Type B pancreatic cell (in vitro differentiated cells): ENCODE results near the gene HELQ. TPM values are rescaled to one million over a fixed set of nuclear protein-coding genes. Genes with fewer than 3 reads are reported as not detected.

Experiments used
- DNase-seq: peaks from one replicate; pipeline ENCODE4 v3.0.0; 2021; ENCODE audit warnings: mixed read lengths; ENCODE audit not compliant: unreplicated experiment; ENCODE audit errors: extremely low spot score
- H3K27ac Mint-ChIP-seq: 2 replicates; pipeline ENCODE4 v1.8.0; 2021; ENCODE audit warnings: mild to moderate bottlenecking, mixed read lengths
- H3K27me3 Mint-ChIP-seq: 2 replicates; pipeline ENCODE4 v1.8.0; 2021; ENCODE audit warnings: mixed read lengths
- H3K36me3 Mint-ChIP-seq: 2 replicates; pipeline ENCODE4 v1.8.0; 2021; ENCODE audit warnings: mixed read lengths
- H3K4me1 Mint-ChIP-seq: one replicate; pipeline ENCODE4 v1.8.0; 2021; ENCODE audit warnings: mixed read lengths; ENCODE audit not compliant: unreplicated experiment
- H3K4me3 Mint-ChIP-seq: 2 replicates; pipeline ENCODE4 v1.8.0; 2021; ENCODE audit warnings: mild to moderate bottlenecking, mixed read lengths
- H3K9me3 Mint-ChIP-seq: 2 replicates; pipeline ENCODE4 v1.8.0; 2021; ENCODE audit warnings: mixed read lengths
- CTCF ChIP-seq: fragments of 200-600 bp; sonication (generic); conservative IDR thresholded peaks from 2 replicates; pipeline ENCODE4 v1.5.0; 2021; ENCODE audit warnings: antibody characterized with exemption, mild to moderate bottlenecking
- total RNA-seq: library from RNA; stranded (reverse); gene quantifications from 2 replicates; pipeline ENCODE4 v1.2.1, GENCODE V29; 2021; ENCODE audit warnings: low replicate concordance

Gene HELQ
- total RNA-seq, 1 donor from 2014 or later: 18.0 TPM

- Mint-ChIP-seq H3K4me3 (no peak overlapping the region), H3K9me3 (no peaks in the 10 kb centered on the region), H3K27ac (no peak overlapping the region), H3K4me1 (no peaks in the 10 kb centered on the region), H3K27me3 (no peaks in the 10 kb centered on the region), H3K36me3 (no peaks in the 10 kb centered on the region)
- DNase-seq: no peak
- peak; percentile 86 for TF ChIP-seq CTCF
These were observed 35.3 kb upstream of the HELQ start for GRCh38 chr4:83490876-83491450.

- H3K27me3 Mint-ChIP-seq: no peaks in the 10 kb centered on the region
- no peaks in the 10 kb centered on the region for H3K36me3 Mint-ChIP-seq
- no peak overlapping the region for H3K27ac Mint-ChIP-seq
- H3K4me1 Mint-ChIP-seq: no peaks in the 10 kb centered on the region
- TF ChIP-seq CTCF: no peak
- DNase-seq: no peak
- H3K9me3 Mint-ChIP-seq: no peaks in the 10 kb centered on the region
- no peak overlapping the region for H3K4me3 Mint-ChIP-seq
These were observed 34.2 kb upstream of the HELQ start for GRCh38 chr4:83489711-83490326.

GRCh38 chr4:83486457-83487129, 31.0 kb upstream of the HELQ start:
- Mint-ChIP-seq H3K9me3 (no peaks in the 10 kb centered on the region), H3K27me3 (no peaks in the 10 kb centered on the region), H3K27ac (peak overlapping the region; percentile 37), H3K4me1 (peaks cover 5% of the 10 kb centered on the region), H3K36me3 (no peaks in the 10 kb centered on the region), H3K4me3 (peak overlapping the region; percentile 30)
- no peak for DNase-seq
- TF ChIP-seq CTCF: no peak

GRCh38 chr4:83484500-83485461, 29.2 kb upstream of the HELQ start, which contains the start of gene ABRAXAS1:
TSS of gene ABRAXAS1 (minus strand) at chr4:83485100. CDS start at chr4:83485072, 28 bp downstream.
- Mint-ChIP-seq H3K36me3 (no peaks in the 10 kb centered on the region), H3K27me3 (no peaks in the 10 kb centered on the region), H3K9me3 (no peaks in the 10 kb centered on the region), H3K4me1 (peaks cover 5% of the 10 kb centered on the region), H3K27ac (peak within 1 kb of the TSS; percentile 92), H3K4me3 (peak within 1 kb of the TSS; percentile 99)
- DNase-seq: peak; percentile 95
- TF ChIP-seq CTCF: peak; percentile 37

GRCh38 chr4:83473966-83474365, 18.3 kb upstream of the HELQ start:
- Mint-ChIP-seq H3K36me3 (no peaks in the 10 kb centered on the region), H3K4me1 (no peaks in the 10 kb centered on the region), H3K4me3 (no peak overlapping the region), H3K9me3 (no peaks in the 10 kb centered on the region), H3K27me3 (no peaks in the 10 kb centered on the region), H3K27ac (no peak overlapping the region)
- TF ChIP-seq CTCF: no peak
- DNase-seq: no peak
